GM21717 (cell line): ENCODE data around the gene RFXANK.
"Not testable (repeated sequence)": the region's sequence is repeated elsewhere in the genome, so short reads cannot be mapped to it uniquely, and the experiment has no call there.

ENCODE experiments used
- ATAC-seq: cut with Tn5 transposase; IDR thresholded peaks from one replicate; pipeline ENCODE4 v1.9.1; 2021; ENCODE audit warnings: mild to moderate bottlenecking, moderate library complexity; ENCODE audit not compliant: unreplicated experiment

The RFXANK gene

DNA sequence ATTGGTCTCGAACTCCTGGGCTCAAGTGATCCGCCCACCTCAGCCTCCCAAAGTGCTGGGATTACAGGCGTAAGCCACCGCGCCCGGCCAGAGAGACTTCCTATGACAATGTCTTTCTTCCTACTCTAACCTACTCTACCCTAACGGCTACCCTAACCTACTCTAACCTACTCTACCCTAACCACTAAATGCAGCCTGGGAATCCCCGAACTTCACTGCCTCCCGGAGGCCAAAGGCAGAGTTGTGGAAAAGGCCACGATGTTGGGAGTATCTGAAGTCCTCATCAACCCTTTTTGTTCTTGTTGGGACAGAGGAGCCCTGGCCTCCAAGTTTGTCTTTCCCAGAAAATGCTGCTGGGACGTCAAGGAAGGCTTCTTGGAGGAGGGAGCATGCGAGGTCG lies 12.1 kb downstream of the RFXANK start:
- no peak for ATAC-seq

DNA sequence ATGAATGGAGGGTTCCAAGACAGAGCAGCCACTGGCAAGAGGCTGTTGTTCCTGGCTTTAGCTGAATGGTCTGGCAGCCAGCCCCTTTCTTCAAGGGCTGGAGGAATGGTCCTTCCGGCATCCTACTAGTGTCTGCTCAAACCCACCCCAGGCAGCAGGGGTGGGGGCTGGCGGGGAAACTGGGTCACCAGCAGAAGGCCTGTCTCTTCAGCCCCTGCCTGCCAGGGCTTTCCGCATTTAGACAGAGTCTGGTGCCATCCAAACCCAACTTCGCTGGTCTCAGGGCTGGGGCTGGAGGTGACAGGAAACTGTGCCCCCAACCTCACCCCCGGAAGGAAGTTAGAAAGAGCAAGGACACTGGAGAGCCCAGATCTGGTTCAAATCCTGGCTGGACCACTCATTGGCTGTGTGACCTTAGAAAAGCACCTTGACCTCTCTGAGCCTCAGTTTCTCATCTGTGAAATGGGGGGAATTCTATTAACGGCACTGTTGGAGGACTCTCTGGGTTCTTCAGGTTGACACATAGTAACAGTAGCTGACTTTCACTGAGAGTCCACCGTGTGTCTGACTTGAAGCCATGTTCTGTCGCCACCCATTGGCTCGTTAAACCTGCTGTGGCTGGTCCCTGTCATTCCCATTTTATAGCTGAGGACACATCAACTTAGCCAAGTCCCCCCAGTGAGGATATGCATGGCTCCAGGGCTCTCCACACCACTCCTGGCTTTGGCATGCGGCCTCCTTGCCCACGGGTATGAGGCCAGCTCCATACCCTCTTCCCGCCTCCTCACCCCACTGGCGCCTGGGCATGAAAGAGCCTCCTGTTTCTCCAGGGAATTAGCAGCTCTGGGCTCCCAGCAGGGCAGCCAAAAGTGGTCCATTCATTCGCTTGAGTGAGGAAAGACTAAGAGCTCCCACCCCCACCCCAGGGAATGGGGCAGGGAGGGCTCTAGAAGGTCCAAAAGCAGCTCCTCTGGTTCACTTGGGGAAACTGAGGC lies 13.7 kb downstream of the RFXANK start:
- no peak for ATAC-seq

DNA sequence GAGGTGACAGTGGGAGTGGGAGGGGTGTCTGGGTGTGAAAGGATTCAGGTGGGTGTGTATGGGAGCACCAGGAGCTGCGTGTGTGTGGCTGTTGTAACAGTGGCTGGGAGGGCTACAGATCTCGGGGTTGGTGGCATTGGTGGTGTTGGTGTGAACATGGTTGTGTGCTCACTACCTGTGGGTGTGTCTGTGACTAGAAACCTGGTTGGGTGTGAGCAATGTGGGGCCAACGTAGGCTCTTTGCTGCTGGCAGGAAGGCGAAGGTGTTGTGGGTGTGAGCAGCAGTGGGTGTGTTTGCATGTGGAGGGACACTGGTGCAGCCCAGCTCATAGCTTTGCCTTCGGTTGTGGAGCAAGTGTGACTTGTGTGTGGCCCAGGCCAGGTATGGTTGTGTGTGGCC lies 14.9 kb downstream of the RFXANK start:
- no peak for ATAC-seq

DNA sequence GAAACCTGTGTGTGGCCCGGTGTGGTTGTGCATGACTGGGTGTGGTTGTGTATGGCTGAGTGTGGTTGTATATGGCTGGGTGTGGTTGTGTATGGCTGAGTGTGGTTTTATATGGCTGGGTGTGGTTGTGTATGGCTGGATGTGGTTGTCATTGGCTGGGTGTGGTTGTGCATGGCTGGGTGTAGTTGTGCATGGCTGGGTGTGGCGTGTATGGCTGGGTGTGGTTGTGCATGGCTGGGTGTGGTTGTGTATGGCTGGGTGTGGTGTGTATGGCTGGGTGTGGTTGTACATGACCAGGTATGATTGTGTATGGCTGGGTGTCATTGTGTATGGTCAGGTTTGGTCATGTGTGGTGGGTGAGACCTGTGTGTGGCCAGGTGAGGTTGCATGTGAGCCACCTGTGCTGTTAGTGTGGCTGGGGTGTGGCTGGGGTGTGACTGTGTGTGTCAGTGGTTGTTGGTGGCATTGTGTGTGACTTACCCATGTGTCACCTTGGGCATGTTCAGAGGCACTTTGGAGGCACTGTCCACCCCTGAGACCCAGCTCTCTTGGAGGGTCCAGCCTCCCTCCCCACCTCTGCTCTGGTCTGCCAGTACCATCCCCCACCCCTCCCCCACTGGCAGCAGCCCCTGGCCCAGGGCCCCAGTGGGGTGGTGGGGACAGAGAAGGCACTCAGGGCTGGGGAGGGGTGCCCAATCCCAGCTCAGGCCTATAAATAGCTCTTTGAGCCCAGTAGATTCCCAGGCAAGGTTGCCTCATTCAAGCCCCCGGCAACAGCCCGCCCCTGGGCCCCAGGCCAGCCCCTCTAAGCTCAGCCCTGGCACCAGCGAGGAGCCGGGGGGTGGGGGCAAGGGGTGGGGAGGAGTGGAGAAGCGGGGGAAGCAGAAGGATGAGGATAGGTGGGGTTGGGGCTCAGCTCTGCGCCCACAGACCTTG lies 15.8 kb downstream of the RFXANK start:
- no peak for ATAC-seq

DNA sequence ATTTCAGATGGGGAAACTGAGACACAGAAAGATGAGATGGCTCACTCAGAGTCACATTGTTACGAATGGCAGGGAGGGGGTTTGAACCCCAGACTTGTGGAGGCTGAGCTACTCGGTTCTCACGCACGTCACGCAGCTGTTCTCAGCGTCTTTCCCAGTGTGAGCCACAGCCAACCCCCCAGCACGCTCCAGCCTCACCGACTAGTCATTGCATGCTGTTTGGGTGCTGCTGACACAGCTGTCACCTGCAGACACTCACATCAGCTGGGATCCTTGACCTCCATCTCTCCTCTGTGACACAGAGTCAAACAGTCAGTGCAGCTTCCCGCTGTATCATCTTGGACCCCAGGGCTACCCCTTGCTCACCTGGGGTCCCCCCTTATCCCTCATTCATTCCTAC lies 17.3 kb downstream of the RFXANK start:
- no peak for ATAC-seq

DNA sequence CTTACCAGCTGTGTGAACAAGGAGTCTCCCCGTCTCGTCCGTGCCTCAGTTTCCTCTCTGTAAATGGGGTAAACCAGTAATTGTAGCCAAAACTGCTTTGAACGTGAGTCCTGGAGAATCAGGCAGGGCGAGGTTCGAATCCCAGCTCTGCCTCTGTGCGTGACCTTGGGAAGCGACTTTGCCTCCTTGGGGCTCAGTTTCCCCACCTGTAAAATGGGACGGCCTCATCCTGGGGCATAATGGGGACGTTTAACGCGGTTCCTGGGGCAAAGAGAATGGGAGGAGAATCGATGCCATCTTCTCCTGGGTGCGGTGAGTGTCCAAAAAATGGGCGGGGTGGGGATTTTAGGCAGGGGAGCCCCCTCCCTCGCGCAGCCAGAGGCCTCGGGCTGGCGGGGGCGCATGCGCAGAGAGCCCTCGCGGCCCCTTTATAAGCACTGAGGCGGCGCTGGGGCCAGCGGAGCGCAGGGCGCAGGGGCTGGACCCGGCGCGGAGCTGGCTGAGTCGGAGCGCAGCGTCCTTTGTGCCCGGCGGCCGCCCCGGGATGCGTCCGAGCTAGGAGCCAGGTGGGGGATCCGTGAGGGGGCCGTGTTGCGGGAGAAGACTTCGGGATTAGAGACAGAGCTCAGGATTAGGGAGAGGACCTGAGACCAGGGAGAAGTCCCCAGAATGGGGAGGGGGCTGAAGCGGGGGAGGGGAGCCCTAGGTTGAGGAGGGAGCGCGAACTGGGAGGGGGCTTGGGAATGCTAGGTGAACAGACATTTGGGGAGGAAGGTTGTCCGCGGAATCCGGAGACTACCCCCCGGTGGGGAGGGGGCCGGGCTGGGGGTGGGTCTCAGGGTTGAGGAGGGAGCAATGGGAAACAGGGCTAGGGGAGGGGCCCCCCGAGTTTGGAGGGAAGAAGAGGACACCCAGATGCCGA lies 19.7 kb downstream of the RFXANK start, which contains the start of gene NCAN:
TSS of gene NCAN (plus strand) at position 460 of the 922 bp plus-strand sequence. CDS start 4,996 bp downstream, outside the sequence.
- no peak for ATAC-seq

DNA sequence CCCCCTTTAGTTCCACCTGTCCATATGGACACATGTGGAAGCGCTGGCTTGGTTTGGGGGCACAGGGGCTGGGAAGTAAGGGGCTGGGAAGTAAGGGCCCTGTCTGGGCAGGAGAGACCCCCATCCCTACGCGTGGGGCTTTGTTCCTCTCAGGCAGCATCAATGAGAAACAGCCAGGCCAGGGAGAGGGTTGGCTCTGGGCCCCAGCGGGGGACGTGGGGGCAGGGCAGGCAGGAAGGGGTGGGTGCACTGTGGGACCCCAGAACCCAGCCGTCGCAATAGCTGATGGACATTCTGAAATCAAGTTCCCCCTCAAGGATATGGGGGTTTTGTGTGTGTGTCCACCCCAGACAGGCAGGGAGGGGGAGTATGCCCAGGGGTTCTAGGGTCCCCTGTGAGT lies 20.9 kb downstream of the RFXANK start:
- no peak for ATAC-seq

DNA sequence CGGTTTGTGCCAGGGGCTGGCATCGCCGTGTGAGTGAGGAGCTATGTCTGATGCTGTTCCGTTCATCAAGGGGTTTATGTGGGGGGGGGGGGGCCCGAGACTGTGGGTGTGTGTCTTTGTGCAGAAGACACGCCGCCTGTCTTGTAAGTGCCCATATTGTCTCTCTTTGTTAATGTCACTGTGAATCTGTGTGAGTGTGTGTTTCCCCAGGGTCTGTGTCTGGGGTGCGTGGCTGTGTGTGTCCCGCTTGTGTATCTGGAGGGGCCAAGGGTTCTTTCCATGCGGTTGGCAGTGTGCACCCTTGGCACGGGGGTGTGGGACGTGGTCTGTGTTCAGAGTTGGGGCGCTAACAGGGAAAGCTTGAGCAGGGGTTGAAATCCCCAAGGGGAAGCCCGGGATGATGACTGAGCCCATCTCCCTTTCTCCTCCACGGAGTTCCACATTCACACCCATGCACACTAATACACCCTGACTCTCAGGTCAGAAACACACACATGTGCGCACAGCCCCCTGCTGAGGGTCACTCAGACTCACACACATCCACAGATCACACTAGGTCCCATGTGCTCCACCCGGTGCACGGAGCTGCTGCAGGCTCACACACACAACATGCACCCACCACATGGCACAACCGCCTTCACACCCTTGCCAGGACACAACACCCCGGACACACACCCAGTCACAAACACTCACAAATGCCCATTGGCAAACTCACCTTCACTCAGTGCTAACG lies 21.5 kb downstream of the RFXANK start:
- ATAC-seq = no peak

DNA sequence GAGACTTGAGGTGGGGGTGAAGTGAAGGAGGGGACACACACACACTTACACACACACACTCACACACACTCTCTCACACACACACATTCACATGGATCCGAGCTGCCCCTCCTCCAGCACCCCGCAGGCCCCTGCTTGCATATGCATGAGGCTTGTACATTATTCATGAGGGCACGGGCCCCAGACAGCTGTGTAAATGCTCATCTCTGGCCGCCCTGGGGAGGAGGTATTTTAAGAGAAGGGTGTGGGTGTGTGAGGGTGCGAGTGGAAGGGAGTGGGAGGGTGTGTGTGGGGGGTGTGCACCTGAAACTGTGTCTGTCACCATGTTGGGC lies 22.1 kb downstream of the RFXANK start:
- ATAC-seq = no peak

DNA sequence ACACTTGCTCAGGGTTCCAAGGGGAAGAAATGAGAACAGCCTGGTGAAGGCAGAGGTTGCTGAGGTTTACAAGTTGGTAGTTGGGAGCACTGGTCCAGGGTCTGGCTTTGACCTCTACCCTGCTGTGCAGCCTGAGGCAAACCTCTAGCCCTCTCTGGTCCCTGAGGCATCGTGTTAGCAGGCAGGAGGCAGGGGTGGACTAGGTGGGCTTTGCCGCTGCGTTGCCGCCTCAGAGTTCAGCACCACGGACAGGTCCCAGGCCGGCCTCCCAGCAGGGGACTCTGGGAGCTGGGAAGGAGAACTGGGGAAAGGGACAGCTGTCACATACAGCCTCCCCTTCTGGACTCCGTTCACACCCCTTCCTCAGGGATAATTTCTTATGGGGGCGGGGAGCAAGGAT lies 22.8 kb downstream of the RFXANK start:
- no peak for ATAC-seq

DNA sequence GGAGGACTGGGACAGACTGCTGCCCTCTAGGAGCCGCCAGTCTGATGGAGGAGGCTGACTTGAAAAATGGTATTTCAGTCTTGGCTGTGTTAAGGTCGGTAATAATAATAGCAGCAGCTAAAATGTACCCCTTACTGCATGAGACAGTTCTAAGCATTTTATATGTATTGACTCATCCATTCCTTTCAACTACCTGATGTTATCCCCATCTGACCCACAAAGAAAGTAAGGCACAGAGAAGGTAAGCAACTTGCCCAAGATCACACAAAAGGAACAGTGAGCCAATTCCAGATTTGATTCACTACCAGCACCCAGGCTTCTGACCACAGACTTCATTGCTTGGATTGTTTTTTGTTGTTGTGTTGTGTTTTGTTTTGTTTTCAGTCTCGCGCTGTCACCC lies 23.7 kb downstream of the RFXANK start:
- no peak for ATAC-seq

DNA sequence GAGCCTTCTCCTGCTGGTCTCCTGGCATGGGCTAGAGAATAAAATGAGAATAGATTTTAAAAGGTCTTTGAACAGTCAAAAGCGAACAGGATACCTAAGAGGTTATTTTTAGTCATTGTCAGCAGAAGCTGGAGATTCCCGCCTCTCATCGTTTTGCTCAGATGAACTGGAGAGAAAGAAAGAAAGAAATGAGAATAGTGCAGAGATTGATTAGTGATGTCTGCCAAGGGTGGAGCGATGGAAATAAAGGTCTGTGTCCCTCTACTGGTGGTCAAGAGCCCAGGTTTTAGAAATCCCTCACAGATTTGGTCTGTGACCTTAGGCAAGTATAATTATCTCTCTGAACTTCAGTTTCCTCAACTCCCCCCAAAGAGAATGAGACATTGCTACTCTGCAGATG lies 25.0 kb downstream of the RFXANK start:
- no peak for ATAC-seq

DNA sequence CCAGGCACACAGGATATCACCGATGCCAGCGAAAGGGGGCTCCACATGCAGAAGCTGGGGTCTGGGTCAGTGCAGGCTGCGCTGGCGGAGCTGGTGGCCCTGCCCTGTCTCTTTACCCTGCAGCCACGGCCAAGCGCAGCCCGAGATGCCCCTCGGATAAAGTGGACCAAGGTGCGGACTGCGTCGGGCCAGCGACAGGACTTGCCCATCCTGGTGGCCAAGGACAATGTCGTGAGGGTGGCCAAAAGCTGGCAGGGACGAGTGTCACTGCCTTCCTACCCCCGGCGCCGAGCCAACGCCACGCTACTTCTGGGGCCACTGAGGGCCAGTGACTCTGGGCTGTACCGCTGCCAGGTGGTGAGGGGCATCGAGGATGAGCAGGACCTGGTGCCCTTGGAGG lies 26.9 kb downstream of the RFXANK start:
- no peak for ATAC-seq

DNA sequence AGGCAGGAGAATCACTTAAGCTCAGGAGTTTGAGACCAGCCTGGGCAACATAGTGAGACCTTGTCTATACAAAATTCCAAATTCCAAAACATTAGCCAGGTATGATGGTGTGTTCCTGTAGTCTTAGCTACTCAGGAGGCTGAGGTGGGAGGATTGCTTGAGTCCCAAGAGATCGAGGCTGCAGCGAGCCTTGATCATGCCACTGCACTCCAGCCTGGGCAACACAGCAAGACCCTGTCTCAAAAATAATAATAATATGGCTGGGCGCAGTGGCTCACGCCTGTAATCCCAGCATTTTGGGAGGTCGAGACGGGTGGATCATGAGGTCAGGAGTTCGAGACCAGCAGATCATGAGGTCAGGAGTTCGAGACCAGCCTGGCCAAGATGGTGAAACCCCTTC lies 28.9 kb downstream of the RFXANK start:
- not testable (repeated sequence) for ATAC-seq

DNA sequence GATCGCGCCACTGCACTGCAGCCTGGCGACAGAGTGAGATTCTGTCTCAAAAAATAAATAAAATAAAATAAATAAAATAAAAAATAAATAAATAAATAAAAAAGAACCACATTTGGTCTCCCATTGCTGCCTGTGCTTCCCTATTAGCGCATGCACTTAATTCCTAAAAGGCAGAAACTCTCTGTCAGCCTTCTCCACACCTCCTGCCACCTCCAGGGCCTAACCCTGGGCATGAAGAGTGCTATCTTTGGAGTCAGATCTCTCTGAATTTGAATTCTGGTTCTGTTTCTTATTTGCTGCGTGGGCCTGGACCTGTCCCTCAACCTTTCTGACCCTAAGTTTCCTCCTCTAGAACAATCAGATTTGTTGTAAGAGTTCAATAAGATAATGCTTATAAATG lies 31.0 kb downstream of the RFXANK start:
- ATAC-seq = no peak

DNA sequence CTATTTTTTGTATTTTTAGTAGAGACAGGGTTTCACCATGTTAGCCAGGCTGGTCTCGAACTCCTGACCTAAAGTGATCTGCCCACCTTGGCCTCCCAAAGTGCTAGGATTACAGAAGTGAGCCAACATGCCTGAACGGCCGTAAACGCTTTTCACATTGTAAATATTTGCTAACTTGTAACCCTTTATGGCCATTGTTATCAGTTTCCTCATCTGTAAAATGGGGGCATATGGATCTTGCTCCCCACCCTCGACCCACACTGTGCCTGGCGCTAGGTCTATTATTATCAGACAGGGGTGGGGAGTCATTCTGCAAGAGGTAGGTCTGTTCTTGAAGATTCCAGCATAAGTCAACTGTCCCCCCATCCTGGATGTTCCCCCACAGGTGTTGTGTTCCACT lies 31.6 kb downstream of the RFXANK start:
- no peak for ATAC-seq

DNA sequence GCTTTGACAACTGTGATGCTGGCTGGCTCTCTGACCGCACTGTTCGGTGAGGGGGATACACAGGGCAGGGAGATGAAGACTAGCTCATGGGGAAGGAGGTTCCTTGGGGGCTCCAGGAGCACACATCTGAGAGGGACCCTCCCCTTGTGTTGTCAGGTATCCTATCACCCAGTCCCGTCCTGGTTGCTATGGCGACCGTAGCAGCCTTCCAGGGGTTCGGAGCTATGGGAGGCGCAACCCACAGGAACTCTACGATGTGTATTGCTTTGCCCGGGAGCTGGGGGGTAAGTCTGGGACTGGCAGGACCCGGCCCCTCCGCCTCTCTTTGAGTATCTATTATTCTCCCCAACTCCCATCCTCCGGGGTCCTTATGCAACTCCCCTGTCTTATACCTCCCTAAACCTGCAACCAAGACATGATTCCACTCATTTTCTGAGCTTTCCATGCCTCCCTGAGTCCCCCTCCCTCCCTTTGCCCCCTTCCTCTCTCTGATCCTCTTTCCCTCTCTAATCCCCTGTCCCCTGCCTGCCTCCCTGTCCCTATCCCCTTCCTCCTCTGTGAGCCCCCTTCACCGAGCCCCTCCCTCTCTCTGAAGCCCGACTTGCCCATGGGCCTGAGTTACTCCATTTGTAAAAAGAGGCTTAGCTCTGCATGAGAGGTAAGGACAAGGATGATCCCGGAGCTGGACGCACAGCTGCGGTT lies 32.2 kb downstream of the RFXANK start:
- ATAC-seq = no peak

DNA sequence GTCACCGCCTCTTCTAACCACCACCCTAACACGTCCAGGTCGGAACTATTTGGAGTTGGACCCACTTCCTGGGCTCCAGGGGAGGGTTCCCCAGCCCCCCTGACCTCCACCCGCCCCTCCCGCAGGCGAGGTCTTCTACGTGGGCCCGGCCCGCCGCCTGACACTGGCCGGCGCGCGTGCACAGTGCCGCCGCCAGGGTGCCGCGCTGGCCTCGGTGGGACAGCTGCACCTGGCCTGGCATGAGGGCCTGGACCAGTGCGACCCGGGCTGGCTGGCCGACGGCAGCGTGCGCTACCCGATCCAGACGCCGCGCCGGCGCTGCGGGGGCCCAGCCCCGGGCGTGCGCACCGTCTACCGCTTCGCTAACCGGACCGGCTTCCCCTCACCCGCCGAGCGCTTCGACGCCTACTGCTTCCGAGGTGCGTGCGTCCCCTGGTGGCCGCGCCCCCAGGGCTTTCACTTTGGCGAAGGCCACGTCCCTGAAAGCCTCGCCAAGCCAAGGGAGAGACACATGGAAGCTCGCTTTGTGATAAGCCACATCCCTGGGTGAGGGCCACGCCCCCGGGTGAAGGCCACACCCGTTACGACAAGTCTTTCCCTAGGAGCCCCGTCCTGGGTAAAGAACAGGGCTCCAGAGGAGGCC lies 32.9 kb downstream of the RFXANK start:
- ATAC-seq = no peak

DNA sequence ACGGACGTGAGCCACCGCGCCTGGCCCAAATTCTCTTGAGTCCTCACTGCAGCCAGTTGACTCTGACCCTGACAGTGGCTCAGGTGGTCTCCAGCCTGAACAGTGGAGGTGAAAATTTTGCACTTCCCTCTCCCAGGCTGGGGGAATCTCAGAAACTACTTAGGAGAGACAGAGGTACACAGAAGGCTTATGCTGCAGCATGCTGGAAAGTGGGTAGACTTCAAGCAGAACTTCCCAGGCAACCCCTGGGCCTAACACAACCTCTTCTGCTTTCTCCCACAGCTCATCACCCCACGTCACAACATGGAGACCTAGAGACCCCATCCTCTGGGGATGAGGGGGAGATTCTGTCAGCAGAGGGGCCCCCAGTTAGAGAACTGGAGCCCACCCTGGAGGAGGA lies 34.1 kb downstream of the RFXANK start:
- no peak for ATAC-seq
